MCF 10A (cell line): Measurements from ENCODE around the gene ITGB7. TPM values are rescaled to one million over a fixed set of nuclear protein-coding genes. Genes with fewer than 3 reads are reported as not detected.

Experiments used
- BruUV-seq: library from RNA; stranded (reverse); fragments of 400-500 nt; replicated peaks from 2 replicates; lab custom pipeline; 2021; lab: Mats Ljungman, UMichigan
- CTCF ChIA-PET: fragments of 300-600 bp; sonication (Branson Sonifier 250); formaldehyde crosslinking; extraction: SDS; loops from one replicate; lab custom pipeline; 2021; ENCODE audit warnings: antibody characterized with exemption, inconsistent platforms; lab: Yijun Ruan, JAX
- POLR2A ChIA-PET: fragments of 300-600, 350-650 bp; sonication (Branson Sonifier 250); formaldehyde crosslinking; extraction: SDS; loops from one replicate; lab custom pipeline; 2020; ENCODE audit warnings: antibody characterized with exemption, inconsistent platforms; lab: Yijun Ruan, JAX
- DNase-seq: peaks from one replicate; pipeline ENCODE4 v3.0.0-alpha.2; 2018; ENCODE audit not compliant: unreplicated experiment
- H3K27ac Mint-ChIP-seq: one replicate; pipeline ENCODE4 v1.8.0; 2022; ENCODE audit warnings: mild to moderate bottlenecking, low read depth, mixed read lengths; ENCODE audit not compliant: unreplicated experiment
- H3K27me3 Mint-ChIP-seq: one replicate; pipeline ENCODE4 v1.8.0; 2022; ENCODE audit warnings: mixed read lengths; ENCODE audit not compliant: insufficient read depth, unreplicated experiment
- H3K36me3 Mint-ChIP-seq: one replicate; pipeline ENCODE4 v1.8.0; 2022; ENCODE audit warnings: mild to moderate bottlenecking, moderate library complexity, mixed read lengths; ENCODE audit not compliant: insufficient read depth, unreplicated experiment
- H3K4me1 Mint-ChIP-seq: one replicate; pipeline ENCODE4 v1.8.0; 2022; ENCODE audit warnings: mixed read lengths; ENCODE audit not compliant: insufficient read depth, unreplicated experiment
- H3K4me3 Mint-ChIP-seq: one replicate; pipeline ENCODE4 v1.8.0; 2022; ENCODE audit warnings: mild to moderate bottlenecking, moderate library complexity, mixed read lengths; ENCODE audit not compliant: unreplicated experiment
- H3K9me3 Mint-ChIP-seq: one replicate; pipeline ENCODE4 v1.8.0; 2022; ENCODE audit warnings: mixed read lengths; ENCODE audit not compliant: unreplicated experiment
- intact Hi-C: fragments of 100-400 bp; cut with micrococcal nuclease; formaldehyde crosslinking; loops from 2 replicates; pipeline ENCODE4 v1.14.1; 2022
- total RNA-seq: library from RNA; stranded (reverse); gene quantifications from 2 replicates; pipeline ENCODE4 v1.2.3, GENCODE V29; 2022
- TF ChIP-seq, protein P1 (sequence below): fragments of 200-600 bp; IDR thresholded peaks from one replicate; pipeline ENCODE4 v1.8.0; 2022; ENCODE audit warnings: antibody characterized with exemption, mild to moderate bottlenecking; ENCODE audit not compliant: unreplicated experiment

ITGB7 gene
- total RNA-seq, 1 experiment from 2014 or later = 1.0 TPM

DNA sequence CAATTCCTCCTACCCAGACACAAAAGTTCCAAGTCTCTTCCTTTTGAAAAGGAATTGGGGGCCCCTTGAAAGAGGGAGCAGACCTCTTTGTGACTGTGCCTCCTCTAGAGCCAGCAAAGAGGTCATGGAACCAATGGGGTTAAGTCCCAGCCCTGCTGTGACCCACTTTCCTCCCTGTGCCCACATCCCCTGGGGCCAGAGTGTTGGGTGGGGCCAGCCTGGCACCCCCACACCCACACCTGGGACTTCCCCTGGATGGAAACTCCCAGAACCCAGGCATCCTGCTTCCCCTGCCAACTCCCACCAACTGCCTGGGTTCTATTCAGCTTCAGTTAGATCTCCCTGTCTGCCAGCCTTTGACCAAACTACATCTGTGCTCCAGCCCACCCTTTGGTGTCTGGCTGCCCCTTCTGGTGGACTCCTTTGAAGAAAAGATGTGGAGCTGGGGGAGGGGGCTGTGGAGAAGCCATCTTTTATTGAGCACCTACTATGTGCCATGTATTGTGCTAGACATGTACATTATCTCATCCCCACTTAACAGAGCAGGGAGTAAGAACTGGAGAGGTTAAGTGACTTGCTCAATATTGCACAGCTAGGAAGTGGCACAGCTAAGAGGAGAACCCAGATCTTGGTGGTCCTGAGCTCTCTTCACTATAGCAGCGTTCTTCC is 29.5 kb upstream of the ITGB7 start:
- TF ChIP-seq, protein P1, sequence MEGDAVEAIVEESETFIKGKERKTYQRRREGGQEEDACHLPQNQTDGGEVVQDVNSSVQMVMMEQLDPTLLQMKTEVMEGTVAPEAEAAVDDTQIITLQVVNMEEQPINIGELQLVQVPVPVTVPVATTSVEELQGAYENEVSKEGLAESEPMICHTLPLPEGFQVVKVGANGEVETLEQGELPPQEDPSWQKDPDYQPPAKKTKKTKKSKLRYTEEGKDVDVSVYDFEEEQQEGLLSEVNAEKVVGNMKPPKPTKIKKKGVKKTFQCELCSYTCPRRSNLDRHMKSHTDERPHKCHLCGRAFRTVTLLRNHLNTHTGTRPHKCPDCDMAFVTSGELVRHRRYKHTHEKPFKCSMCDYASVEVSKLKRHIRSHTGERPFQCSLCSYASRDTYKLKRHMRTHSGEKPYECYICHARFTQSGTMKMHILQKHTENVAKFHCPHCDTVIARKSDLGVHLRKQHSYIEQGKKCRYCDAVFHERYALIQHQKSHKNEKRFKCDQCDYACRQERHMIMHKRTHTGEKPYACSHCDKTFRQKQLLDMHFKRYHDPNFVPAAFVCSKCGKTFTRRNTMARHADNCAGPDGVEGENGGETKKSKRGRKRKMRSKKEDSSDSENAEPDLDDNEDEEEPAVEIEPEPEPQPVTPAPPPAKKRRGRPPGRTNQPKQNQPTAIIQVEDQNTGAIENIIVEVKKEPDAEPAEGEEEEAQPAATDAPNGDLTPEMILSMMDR = no peak
- intact Hi-C loops = no loop called here
- ChIA-PET CTCF (interaction anchor here (0.6 to 1.2 kb wide), 3 partner anchors 23 to 53 kb away, joined by 3 to 5 read pairs (median 3); no protein-coding TSS in a partner anchor), POLR2A (interaction anchor here (0.5 to 1.3 kb wide), 5 partner anchors 8 to 57 kb away, joined by 3 to 6 read pairs (median 3); a partner anchor contains a TSS)
- Mint-ChIP-seq H3K36me3 (no peaks in the 10 kb centered on the region), H3K4me3 (no peak overlapping the region), H3K27ac (no peak overlapping the region), H3K9me3 (no peaks in the 10 kb centered on the region), H3K27me3 (no peaks in the 10 kb centered on the region), H3K4me1 (peaks cover 36% of the 10 kb centered on the region)
- DNase-seq = no peak
- BruUV-seq = no TSS peak

- DNase-seq = no peak
- ChIA-PET CTCF (interaction anchor here (0.6 to 1.2 kb wide), 3 partner anchors 16 to 53 kb away, joined by 3 to 5 read pairs (median 4); a partner anchor contains a TSS), POLR2A (interaction anchor here (0.5 to 1.3 kb wide), 3 partner anchors 9 to 57 kb away, joined by 3 to 6 read pairs (median 3); no protein-coding TSS in a partner anchor)
- TF ChIP-seq, protein P1 = no peak
- no peak overlapping the region for H3K27ac Mint-ChIP-seq
- no TSS peak for BruUV-seq
- intact Hi-C loops = no loop called here
- no peaks in the 10 kb centered on the region for H3K27me3 Mint-ChIP-seq
- H3K4me3 Mint-ChIP-seq = no peak overlapping the region
- H3K9me3 Mint-ChIP-seq = no peaks in the 10 kb centered on the region
- no peaks in the 10 kb centered on the region for H3K36me3 Mint-ChIP-seq
- peaks cover 41% of the 10 kb centered on the region for H3K4me1 Mint-ChIP-seq
Measured at GRCh38 chr12:53235742-53236442, 28.8 kb upstream of the ITGB7 start.

DNA sequence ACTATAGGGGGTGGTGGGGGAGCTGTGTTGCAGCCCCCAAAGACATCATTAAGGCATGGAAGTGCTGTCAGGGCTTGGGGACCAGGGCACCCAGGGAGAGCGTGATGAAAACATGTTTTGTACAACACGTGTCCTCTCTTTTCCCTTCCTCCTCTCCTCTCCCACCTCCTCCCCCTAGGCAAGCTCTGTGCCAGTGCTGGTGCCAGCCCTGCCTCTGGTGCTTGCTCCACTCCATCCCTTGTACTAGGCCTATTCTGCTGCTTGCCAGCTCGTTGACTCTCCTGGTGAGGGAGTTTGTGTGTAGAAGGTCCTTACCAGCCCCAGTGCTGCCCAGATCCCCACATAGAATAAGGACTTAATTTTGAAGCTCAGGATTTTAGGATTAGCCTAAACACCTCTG is 28.1 kb upstream of the ITGB7 start:
- ChIA-PET POLR2A (no interaction called here), CTCF (interaction anchor here (0.7 to 1.2 kb wide), 2 partner anchors 16 to 19 kb away, joined by 3 to 4 read pairs; a partner anchor contains a TSS)
- intact Hi-C loops = no loop called here
- H3K36me3 Mint-ChIP-seq = no peaks in the 10 kb centered on the region
- no TSS peak for BruUV-seq
- no peak overlapping the region for H3K27ac Mint-ChIP-seq
- no peak overlapping the region for H3K4me3 Mint-ChIP-seq
- no peak for DNase-seq
- H3K4me1 Mint-ChIP-seq = peaks cover 47% of the 10 kb centered on the region
- no peaks in the 10 kb centered on the region for H3K27me3 Mint-ChIP-seq
- H3K9me3 Mint-ChIP-seq = no peaks in the 10 kb centered on the region
- TF ChIP-seq, protein P1 = no peak
